GM12872 (cell line): ENCODE measurements around the gene ACBD3.

Source experiments
- TF ChIP-seq, protein P1 (sequence below): IDR thresholded peaks from 3 replicates; pipeline ENCODE4 v1.5.1; 2011; ENCODE audit warnings: low read depth, mild to moderate bottlenecking, low read length, moderate library complexity; ENCODE audit not compliant: insufficient read depth

The ACBD3 gene

GRCh38 chr1:226117330-226117729, 69.2 kb downstream of the ACBD3 start:
- TF ChIP-seq, protein P1, sequence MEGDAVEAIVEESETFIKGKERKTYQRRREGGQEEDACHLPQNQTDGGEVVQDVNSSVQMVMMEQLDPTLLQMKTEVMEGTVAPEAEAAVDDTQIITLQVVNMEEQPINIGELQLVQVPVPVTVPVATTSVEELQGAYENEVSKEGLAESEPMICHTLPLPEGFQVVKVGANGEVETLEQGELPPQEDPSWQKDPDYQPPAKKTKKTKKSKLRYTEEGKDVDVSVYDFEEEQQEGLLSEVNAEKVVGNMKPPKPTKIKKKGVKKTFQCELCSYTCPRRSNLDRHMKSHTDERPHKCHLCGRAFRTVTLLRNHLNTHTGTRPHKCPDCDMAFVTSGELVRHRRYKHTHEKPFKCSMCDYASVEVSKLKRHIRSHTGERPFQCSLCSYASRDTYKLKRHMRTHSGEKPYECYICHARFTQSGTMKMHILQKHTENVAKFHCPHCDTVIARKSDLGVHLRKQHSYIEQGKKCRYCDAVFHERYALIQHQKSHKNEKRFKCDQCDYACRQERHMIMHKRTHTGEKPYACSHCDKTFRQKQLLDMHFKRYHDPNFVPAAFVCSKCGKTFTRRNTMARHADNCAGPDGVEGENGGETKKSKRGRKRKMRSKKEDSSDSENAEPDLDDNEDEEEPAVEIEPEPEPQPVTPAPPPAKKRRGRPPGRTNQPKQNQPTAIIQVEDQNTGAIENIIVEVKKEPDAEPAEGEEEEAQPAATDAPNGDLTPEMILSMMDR: no peak

- TF ChIP-seq, protein P1: no peak
These were observed 69.9 kb downstream of the ACBD3 start for GRCh38 chr1:226116673-226117072.

DNA sequence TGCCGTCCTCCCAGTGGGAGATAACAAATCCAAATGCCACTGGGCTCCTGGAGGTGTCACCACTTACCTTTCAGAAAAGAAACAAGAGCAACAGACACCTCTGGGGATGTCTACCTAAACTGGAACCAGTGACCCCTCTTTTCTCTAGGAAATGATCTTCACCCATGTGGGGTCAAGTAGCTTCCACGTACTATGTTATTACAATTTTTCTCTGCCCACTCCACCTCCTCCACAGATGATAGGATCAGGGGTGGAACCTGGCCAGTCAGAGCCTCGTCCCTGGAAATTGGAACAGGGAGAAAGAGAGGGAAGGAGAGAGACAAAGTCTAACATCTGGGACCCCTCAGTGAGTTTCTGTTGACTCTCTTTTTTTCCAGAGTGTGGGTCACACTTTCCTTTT, 73.9 kb downstream of the ACBD3 start:
- TF ChIP-seq, protein P1: no peak

DNA sequence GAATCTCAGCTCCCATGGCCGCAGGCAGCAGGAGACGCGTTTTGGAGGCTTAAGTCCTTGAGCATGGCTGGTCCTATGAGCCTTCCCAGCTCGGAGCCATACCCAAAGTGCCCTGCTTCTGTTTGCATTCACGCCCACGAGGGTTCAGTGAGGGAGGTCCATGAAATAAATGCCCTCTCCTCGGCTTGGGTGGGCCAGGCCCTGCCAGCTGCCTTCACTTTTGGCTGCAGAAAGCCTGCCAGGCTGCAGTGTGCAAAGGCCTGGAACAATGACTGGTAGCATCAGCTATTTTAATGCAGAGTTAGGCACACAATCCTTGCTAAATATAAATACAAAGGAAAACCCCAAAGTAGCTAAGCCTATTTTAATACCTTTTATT, 74.7 kb downstream of the ACBD3 start:
- TF ChIP-seq, protein P1: no peak

DNA sequence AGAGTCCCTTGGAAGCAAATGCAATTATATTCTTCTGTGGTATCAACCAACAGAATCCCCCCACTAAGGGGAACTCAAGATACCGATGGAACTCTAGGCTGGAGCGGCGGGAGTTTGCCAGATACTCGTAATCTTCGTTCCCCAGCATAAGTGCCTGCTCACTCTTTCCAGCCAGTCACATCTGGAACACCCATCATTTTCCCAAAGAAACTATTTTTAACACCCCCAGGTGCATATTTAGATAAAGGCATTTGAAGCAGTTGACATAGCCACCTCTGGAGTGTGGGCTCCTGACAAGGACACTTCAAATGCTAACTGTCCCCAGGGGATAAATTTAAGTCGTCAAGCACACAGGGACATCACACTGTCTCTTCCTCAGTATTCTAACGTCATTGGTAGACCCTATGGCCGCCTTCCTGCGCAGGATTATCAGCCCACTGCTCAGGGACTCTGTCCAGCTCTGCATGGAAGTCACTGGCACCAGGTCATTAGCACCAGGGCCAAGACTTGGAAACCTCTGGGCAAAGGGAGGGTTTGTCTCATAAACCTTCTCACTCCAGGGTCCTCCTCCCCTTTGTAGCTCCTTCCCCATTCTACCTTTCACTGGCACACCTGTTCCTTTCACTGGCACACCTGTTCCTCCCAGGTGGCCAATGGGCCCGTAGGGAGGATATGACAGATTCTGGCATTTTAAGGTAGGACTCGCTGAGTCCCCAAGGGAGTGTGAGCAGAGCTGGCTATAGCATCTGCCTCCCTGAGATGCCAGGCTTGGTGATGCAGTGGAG, 75.3 kb downstream of the ACBD3 start:
- TF ChIP-seq, protein P1: no peak

DNA sequence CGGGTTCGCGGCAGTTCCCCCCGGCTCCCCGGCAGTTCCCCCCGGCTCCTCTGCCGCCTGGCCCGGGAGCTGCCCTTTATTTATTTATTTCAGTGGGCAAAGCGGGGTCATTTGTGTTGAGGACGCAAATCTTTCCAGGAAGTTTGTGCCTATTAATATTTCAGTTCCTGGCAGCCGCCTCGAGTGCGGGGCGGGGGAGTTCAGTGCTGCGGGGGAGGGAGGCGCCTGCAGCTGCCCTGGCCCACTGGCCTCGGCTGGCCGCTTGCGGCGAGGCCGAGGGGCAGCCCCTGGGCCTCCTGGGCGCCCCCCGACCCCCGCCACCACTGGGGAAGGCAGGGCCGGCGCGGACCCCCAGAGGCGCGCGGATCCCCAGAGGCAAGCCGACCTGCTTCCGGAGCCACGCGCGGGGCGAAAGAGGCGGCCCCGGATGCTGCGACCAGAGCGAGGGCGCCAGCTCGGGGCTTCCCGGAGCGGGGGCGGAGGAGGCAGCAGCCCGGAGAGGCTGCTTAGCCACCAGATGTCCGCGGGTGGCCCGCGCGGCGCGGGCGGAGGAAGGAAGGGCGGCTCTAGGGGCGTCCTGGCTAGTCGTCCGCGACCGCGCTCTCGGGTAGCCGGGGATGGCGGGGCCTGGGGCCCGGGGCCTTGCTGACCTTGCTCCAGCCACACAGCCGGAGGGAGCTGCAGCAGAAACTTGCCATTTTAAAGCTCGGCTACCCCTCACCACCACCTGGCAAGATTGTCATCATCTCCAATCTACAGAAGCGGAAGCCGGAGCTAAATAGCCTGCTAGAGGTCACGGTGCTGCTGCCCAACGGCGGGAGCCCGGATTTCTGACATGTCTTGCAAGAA, 76.1 kb downstream of the ACBD3 start:
- TF ChIP-seq, protein P1: no peak

DNA sequence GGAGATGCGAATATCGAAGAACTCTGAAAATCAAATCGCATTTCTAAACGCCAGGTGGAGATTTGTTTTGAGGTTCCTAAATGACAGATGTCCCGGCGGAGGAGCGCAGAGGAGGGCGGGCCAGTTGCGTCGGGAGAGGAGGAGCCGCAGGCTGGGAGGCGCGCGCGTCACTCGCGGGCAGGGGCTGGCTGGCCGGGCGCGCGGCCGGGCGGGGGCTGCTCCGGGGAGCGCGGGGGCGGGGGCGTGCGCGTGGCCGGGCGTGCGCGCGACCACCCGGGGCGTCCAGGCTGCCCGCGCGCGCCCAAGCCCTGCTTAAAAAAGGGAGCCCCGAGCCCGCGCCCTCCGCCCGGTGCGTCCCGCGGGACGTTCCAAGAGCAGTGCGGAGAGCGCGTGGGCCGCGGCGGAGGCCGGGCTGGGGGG, 76.7 kb downstream of the ACBD3 start:
- TF ChIP-seq, protein P1: 0 out of 3 replicates have a peak, but pooled peaks have one; percentile 9
